ENCODE results near the gene MRPL42.

GRCh38 chr12:93536111-93536765 lies 68.9 kb downstream of the MRPL42 start:
- TF ChIP-seq REST (IDR thresholded peaks at IDR 0.05; ENCODE audit: insufficient read depth in 1 of 2, low read depth in 2 of 2, low read length in 2 of 2): no peak
- no peak for TF ChIP-seq TAF1 (IDR thresholded peaks at IDR 0.05; ENCODE audit: borderline replicate concordance, insufficient read depth, low read length)
- no peak for TF ChIP-seq POLR2AphosphoS5 (IDR thresholded peaks at IDR 0.05; ENCODE audit: low read depth, low read length)

Measured in PFSK-1 (cell line).